Measurements from ENCODE around the gene AKAIN1.

- no peak for TF ChIP-seq CTCF (IDR thresholded peaks at IDR 0.05; ENCODE audit: insufficient read depth, low read length)
- no peak for TF ChIP-seq REST (IDR thresholded peaks at IDR 0.05; ENCODE audit: insufficient replicate concordance, low read depth)
- no peak for TF ChIP-seq POLR2AphosphoS5 (IDR thresholded peaks at IDR 0.05; ENCODE audit: low read depth)
Observed at GRCh38 chr18:5142859-5143258, 54.2 kb downstream of the AKAIN1 start.

Measured in HL-60 (cell line).